Choroid plexus epithelial cell (primary cell): ENCODE data around the gene LHFPL2.

Source experiments
- DNase-seq: peaks from one replicate; pipeline ENCODE4 v3.0.0-alpha.2; 2010; ENCODE audit warnings: low read depth
- H3K4me3 ChIP-seq: 2 replicates; pipeline ENCODE4 v1.5.1; 2011; ENCODE audit warnings: low read depth, mild to moderate bottlenecking, control low read depth, low read length, moderate library complexity
- CTCF ChIP-seq: conservative IDR thresholded peaks from 2 replicates; pipeline ENCODE4 v1.5.1; 2011; ENCODE audit warnings: low read depth, mild to moderate bottlenecking, control low read depth, inconsistent platforms, low read length, moderate library complexity

The LHFPL2 gene

DNA sequence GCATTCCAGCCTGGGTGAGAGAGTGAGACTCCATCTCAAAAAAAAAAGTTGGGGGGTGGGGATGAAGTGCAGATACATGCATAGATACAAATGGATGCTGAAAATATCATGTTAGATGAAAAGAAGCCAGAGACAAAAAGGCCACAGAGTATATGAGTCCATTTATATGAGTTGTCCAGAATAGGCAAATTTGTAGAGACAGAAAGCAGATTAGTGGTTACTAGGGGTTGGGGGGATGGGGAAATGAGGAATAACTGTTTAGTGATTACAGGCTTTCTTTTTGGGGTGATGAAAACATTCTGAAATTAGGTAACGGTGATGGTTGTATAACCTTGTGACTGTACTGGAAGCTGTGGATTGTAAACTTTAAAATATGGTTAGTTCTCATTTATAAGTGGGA lies 13.8 kb upstream of the LHFPL2 start:
- DNase-seq: no peak
- TF ChIP-seq CTCF: no peak
- H3K4me3 ChIP-seq: no peak overlapping the region

DNA sequence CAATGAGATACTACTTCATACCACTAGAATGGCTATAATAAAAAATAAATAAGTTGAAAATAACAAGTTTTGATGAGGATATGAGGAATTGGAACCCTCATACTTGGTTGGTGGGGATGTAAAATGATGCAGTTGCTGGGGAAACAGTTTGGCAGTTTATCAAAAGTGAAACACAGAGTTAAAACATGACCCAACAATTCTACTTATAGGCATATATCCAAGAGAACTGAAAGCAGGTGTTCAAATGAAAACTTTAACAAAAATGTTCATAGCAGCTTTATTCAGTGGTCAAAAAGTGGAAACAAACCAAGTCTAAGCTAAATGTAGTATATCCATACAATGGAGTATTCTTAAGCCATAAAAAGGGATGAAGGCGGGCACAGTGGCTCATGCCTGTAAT lies 13.1 kb upstream of the LHFPL2 start:
- TF ChIP-seq CTCF: no peak
- no peak for DNase-seq
- no peak overlapping the region for H3K4me3 ChIP-seq

DNA sequence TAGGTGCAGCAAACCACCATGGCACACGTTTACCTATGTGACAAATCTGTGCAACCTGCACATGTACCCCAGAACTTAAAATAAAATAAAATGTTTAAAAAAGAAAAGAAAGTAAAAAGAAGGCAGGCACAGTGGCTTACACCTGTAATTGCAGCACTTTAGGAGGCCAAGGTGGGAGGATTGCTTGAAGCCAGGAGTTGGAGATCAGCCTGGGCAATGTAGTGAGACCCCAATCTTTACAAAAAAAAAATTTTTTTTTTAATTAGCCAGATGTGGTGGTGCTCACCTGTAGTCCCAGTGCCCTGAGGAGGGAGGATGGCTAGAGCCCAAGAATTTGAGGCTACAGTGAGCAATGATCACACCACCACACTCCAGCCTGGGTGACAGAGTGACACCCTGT lies 12.5 kb upstream of the LHFPL2 start:
- TF ChIP-seq CTCF: no peak
- no peak for DNase-seq
- H3K4me3 ChIP-seq: no peak overlapping the region

DNA sequence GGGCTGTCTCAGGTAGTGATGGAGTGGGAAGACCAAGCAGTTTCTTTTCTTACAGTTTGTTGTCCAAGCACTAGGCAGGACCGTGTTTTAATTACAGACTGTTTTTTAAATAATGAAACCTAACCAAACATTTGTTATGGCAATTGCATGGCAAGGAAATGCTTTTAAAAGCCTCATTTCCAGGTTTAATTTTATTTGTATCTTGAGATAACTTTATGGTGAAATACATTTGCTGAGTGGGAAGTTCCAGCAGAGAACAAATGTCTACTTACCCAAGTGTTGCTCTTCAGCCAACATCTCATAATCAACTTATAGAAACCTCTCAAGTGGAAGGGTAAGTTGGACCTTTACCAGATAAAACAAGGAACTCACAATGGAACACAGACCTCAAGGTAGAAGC lies 11.8 kb upstream of the LHFPL2 start:
- DNase-seq: no peak
- no peak overlapping the region for H3K4me3 ChIP-seq
- TF ChIP-seq CTCF: no peak

GRCh38 chr5:78659714-78660113 lies 11.1 kb upstream of the LHFPL2 start:
- peak; percentile 70 for DNase-seq
- no peak overlapping the region for H3K4me3 ChIP-seq
- TF ChIP-seq CTCF: no peak

DNA sequence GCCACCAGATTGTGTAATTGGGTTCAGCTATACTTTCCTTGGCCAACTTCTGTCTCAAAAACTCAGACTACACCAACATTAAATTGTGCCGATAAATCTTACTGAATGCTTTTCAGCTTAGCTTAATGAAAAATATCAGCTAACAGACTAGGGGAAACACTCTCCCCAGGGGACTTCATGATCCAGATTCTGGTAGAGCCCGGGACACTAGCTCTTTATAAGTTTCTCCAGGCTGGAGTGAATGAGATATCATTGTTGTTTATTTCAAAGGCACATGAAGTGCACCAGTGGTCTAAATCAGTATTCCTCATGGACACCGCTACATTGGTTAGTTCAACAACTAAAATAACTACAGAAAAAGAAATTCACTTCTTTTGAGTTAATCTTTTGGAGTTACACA lies 10.5 kb upstream of the LHFPL2 start:
- no peak for DNase-seq
- no peak for TF ChIP-seq CTCF
- no peak overlapping the region for H3K4me3 ChIP-seq

DNA sequence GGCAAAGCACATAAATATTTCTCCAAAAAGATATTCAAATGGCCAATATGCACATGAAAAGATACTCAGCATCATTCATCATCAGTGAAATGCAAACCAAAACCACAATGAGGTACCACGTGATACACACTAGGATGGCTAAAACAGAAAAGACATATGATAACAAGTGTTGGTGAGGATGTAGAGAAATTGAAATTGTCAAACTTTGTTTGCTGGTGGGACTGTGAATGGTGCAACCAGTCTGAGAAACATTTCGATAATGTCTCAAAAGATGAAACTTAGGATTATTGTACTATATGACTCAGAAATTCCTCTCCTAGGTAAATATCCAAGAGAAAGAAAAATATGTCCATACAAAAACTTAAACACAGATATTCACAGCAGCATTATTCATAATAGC lies 8.6 kb upstream of the LHFPL2 start:
- no peak for TF ChIP-seq CTCF
- no peak for DNase-seq
- H3K4me3 ChIP-seq: no peak overlapping the region
